Ascending aorta (tissue), 2 donors: Measurements from ENCODE around the gene PSME1. TPM values are rescaled to one million over a fixed set of nuclear protein-coding genes. Genes with fewer than 3 reads are reported as not detected.

Experiments
- DNase-seq, 2 donors: peaks; one replicate each; pipeline ENCODE4 v3.0.0-alpha.2; 2019; ENCODE audit warnings: low spot score in 2 of 2
- H3K27ac ChIP-seq, 2 donors: fragments of 200-600 bp; sonication (generic); one replicate each; pipeline ENCODE4 v1.5.1; 2016 to 2017; ENCODE audit warnings: mild to moderate bottlenecking in 1 of 2
- H3K27me3 ChIP-seq: fragments of 200-600 bp; sonication (generic); one replicate; pipeline ENCODE4 v1.5.1; 2017
- H3K36me3 ChIP-seq, 2 donors: fragments of 200-600 bp; sonication (generic); one replicate each; pipeline ENCODE4 v1.5.1; 2016
- H3K4me1 ChIP-seq, 2 donors: fragments of 200-600 bp; sonication (generic); one replicate each; pipeline ENCODE4 v1.5.1; 2016 to 2017; ENCODE audit warnings: mild to moderate bottlenecking in 1 of 2
- H3K4me3 ChIP-seq, 2 donors: fragments of 200-600 bp; sonication (generic); one replicate each; pipeline ENCODE4 v1.5.1; 2016 to 2017; ENCODE audit warnings: mild to moderate bottlenecking in 1 of 2
- H3K9me3 ChIP-seq, 2 donors: fragments of 200-600 bp; sonication (generic); one replicate each; pipeline ENCODE4 v1.5.1; 2016
- intact Hi-C: fragments of 100-400 bp; cut with DNase I; formaldehyde crosslinking; loops from one replicate; pipeline ENCODE4 v1.15.1; 2023
- total RNA-seq: library from RNA; depleted of rRNA; stranded (reverse); fragments of >200 nt; gene quantifications from one replicate; pipeline ENCODE4 v1.1.0, GENCODE V29; 2016
- TF ChIP-seq, protein P1 (sequence below), 3 experiments: fragments of 200-600 bp in 2 of 3; fragments of 450-650 bp in 1 of 3; sonication (generic) in 2 of 3; IDR thresholded peaks; one replicate each; pipeline ENCODE4 v1.5.1; 2016 to 2019; ENCODE audit warnings: antibody characterized with exemption in 3 of 3, mild to moderate bottlenecking in 1 of 3, moderate library complexity in 1 of 3

Gene PSME1
- total RNA-seq, 1 donor from 2014 or later = 55.5 TPM

DNA sequence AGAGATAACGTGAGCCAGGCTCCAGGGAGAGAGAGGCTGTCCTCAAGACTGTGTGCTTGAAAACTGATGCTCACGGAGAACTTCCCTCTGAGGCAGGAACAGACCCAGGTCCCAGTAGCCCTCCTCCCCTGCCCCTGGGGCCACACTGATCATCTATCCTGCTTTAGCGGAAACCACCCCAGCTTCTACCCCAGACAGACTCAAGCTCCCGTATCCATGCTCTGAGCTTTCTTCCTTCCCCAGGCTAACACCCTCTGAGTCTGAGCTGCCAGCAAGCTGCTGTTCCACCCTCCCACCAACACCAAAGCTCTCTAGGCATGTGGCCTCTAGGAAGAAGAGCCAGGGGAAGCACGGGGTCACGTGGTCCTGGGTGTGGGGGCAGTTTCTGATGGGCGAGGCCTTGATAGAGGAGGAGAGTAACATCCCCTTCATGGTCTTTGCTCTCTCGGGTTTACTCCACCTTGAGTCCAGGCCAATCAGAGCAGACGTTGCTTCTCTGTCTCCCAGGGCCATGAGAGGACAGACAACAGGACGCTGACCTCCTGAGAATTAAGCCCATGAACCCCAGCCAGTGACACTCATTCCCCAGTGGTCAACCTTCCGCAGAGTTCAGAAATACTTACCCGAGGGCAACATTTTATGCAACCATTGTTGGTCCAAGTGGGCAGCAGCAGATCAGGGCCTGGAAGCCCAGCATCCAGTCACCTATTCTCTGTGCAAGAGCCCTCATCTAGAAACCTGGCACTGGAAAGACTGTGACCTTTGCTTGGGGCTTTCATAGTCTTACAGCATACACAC lies 40.5 kb upstream of the PSME1 start:
- Histone ChIP-seq H3K9me3 (no peaks in the 10 kb centered on the region), H3K27me3 (no peaks in the 10 kb centered on the region), H3K36me3 (peaks cover 4 to 5% of the 10 kb centered on the region in 2 donors), H3K4me1 (peaks cover 0 to 11% of the 10 kb centered on the region in 2 donors), H3K4me3 (peak overlapping the region; percentile 72 to 81), H3K27ac (peak overlapping the region; percentile 92 to 95)
- TF ChIP-seq, protein P1, sequence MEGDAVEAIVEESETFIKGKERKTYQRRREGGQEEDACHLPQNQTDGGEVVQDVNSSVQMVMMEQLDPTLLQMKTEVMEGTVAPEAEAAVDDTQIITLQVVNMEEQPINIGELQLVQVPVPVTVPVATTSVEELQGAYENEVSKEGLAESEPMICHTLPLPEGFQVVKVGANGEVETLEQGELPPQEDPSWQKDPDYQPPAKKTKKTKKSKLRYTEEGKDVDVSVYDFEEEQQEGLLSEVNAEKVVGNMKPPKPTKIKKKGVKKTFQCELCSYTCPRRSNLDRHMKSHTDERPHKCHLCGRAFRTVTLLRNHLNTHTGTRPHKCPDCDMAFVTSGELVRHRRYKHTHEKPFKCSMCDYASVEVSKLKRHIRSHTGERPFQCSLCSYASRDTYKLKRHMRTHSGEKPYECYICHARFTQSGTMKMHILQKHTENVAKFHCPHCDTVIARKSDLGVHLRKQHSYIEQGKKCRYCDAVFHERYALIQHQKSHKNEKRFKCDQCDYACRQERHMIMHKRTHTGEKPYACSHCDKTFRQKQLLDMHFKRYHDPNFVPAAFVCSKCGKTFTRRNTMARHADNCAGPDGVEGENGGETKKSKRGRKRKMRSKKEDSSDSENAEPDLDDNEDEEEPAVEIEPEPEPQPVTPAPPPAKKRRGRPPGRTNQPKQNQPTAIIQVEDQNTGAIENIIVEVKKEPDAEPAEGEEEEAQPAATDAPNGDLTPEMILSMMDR (IDR thresholded peaks at IDR 0.05) = no peak
- DNase-seq = no peak
- intact Hi-C loops = no loop called here

DNA sequence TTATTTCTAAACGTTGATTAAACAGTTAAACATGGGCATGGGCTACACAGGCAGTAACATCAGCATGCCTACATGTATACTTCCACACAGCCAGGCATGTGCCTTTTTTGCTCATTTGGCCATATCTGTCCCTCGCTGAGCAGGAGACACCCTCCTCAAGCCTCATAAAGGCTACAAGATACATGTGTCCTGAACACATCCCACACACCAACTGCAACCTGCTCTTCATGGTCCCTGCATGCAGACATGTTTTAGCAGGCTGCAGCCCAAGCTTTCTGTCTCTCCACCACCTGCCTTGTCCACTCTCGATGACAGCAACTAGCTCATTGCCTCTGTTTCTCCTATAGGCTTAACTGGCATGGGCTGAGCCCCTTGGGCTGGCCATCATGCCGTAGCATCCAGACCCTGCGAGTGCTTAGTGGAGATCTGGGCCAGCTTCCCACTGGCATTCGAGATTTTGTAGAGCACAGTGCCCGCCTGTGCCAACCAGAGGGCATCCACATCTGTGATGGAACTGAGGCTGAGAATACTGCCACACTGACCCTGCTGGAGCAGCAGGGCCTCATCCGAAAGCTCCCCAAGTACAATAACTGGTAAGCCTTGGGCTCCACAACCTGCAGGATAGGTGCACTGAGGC lies 39.3 kb upstream of the PSME1 start:
- no peak overlapping the region for H3K4me3 ChIP-seq
- no peak for DNase-seq
- peaks cover 0 to 11% of the 10 kb centered on the region in 2 donors for H3K4me1 ChIP-seq
- H3K27me3 ChIP-seq = no peaks in the 10 kb centered on the region
- TF ChIP-seq, protein P1 (IDR thresholded peaks at IDR 0.05) = no peak
- peaks cover 5 to 6% of the 10 kb centered on the region in 2 donors for H3K36me3 ChIP-seq
- H3K27ac ChIP-seq = no peak overlapping the region
- no peaks in the 10 kb centered on the region for H3K9me3 ChIP-seq
- intact Hi-C loops = no loop called here

DNA sequence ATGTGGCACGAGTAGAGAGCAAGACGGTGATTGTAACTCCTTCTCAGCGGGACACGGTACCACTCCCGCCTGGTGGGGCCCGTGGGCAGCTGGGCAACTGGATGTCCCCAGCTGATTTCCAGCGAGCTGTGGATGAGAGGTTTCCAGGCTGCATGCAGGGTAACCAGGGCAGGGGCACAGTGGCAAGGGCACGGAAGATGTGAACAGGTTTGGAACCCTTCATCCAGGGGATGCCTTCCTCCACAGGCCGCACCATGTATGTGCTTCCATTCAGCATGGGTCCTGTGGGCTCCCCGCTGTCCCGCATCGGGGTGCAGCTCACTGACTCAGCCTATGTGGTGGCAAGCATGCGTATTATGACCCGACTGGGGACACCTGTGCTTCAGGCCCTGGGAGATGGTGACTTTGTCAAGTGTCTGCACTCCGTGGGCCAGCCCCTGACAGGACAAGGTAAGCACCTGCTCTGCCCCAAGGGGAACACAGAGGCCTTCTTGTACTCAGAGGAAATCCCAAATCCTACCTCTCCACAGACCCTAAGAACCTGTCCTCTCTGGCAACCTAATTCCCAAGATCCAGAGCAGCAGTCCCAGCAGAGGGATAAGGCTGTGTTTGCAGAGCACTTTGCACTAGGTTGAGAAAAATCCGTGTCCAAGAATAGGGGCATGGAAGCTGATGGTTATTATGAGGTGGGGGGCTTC lies 37.6 kb upstream of the PSME1 start:
- intact Hi-C loops = no loop called here
- no peaks in the 10 kb centered on the region for H3K27me3 ChIP-seq
- DNase-seq = no peak

DNA sequence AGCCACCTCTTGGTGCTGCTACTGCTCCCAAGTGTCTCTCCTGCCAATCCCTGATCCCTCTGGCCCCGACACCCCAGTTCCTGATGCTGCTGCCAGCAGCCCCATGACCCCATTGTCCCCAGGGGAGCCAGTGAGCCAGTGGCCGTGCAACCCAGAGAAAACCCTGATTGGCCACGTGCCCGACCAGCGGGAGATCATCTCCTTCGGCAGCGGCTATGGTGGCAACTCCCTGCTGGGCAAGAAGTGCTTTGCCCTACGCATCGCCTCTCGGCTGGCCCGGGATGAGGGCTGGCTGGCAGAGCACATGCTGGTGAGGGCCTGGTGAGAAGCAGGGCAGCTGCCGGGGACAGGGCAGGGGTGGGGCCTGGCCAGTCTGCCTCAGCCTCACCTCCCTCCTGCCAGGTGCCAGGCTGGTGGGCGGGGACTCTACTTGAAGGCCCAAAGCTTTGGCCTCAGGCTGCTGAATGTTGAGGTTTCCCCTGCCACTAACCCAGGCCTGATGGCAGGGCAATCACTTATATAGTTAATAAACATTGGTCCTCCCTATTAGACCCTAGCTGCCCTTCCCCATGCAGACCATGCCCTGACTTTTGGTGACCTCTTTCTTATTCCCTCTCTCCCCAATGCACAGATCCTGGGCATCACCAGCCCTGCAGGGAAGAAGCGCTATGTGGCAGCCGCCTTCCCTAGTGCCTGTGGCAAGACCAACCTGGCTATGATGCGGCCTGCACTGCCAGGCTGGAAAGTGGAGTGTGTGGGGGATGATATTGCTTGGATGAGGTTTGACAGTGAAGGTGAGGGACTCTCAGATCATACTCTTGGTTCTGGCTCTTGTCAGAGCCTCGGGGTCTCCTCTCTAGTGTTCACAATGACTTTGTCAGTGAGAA lies 36.8 kb upstream of the PSME1 start:
- Histone ChIP-seq H3K27me3 (no peaks in the 10 kb centered on the region), H3K9me3 (no peaks in the 10 kb centered on the region), H3K27ac (no peak overlapping the region), H3K36me3 (peaks cover 10 to 18% of the 10 kb centered on the region in 2 donors), H3K4me3 (no peak overlapping the region), H3K4me1 (peaks cover 0 to 2% of the 10 kb centered on the region in 2 donors)
- no peak for DNase-seq
- TF ChIP-seq, protein P1 (IDR thresholded peaks at IDR 0.05) = no peak
- intact Hi-C loops = no loop called here

More for the DNA sequence above, 37.6 kb upstream of the PSME1 start:
- Histone ChIP-seq H3K4me1 (peaks cover 0 to 7% of the 10 kb centered on the region in 2 donors), H3K9me3 (no peaks in the 10 kb centered on the region), H3K27ac (no peak overlapping the region), H3K36me3 (peaks cover 6 to 13% of the 10 kb centered on the region in 2 donors), H3K4me3 (no peak overlapping the region)
- TF ChIP-seq, protein P1 (IDR thresholded peaks at IDR 0.05) = no peak
